HCT116 (cell line): Measurements from ENCODE around the gene LY6G6C. TPM values are rescaled to one million over a fixed set of nuclear protein-coding genes. Genes with fewer than 3 reads are reported as not detected.

ENCODE experiments used
- ATAC-seq: fragments of 200-7000 bp; cut with Tn5 transposase; 2 replicates; pipeline ENCODE4 v1.9.1; 2020; ENCODE audit warnings: mild to moderate bottlenecking, moderate library complexity
- BruUV-seq: library from RNA; stranded (reverse); fragments of 400-500 nt; replicated peaks from 2 replicates; lab custom pipeline; 2021; lab: Mats Ljungman, UMichigan
- CTCF ChIA-PET: fragments of 300-600 bp; sonication (Branson Sonifier 250); formaldehyde crosslinking; loops from one replicate; lab custom pipeline; 2021; ENCODE audit warnings: antibody characterized with exemption; lab: Charles Lee
- POLR2A ChIA-PET: fragments of 300-600, 350-600 bp; sonication (Branson Sonifier 250); formaldehyde crosslinking; loops from one replicate; lab custom pipeline; 2021; ENCODE audit warnings: antibody characterized with exemption; lab: Charles Lee
- RAD21 ChIA-PET, 2 experiments: fragments of 300-600 bp; sonication (Branson Sonifier 250); formaldehyde crosslinking; loops; one replicate each; lab custom pipeline; 2023; ENCODE audit warnings: low total read pairs in 2 of 2; ENCODE audit not compliant: uncharacterized antibody in 2 of 2, unreplicated experiment in 2 of 2, low non-redundant PET in 1 of 2; lab: Charles Lee
- DNase-seq: peaks from one replicate; pipeline ENCODE4 v3.0.0-alpha.2; 2010; ENCODE audit warnings: low read depth, low spot score
- H2AFZ ChIP-seq: fragments of 200-600 bp; shearing (Covaris generic), sonication (generic); 2 replicates; pipeline ENCODE4 v1.6.1; 2017; ENCODE audit warnings: low read depth, mixed run types, mixed read lengths, antibody characterized with exemption, low read length; ENCODE audit not compliant: poor library complexity, severe bottlenecking
- H3K27ac ChIP-seq: 2 replicates; pipeline ENCODE4 v1.5.1; 2012; ENCODE audit warnings: low read depth, low read length
- H3K27me3 ChIP-seq: fragments of 200-600 bp; sonication (generic); 2 replicates; pipeline ENCODE4 v1.6.1; 2016; ENCODE audit warnings: mixed run types, low read length, mixed read lengths; ENCODE audit not compliant: insufficient read depth
- H3K36me3 ChIP-seq, 2 experiments: fragments of 200-500 bp in 1 of 2; fragments of 200-600 bp in 1 of 2; sonication (Bioruptor generic) in 1 of 2; sonication (generic) in 1 of 2; 2 replicates each; pipeline versions ENCODE4 v1.5.1 to v1.6.1; 2014 to 2016; ENCODE audit warnings: low read length in 2 of 2, inconsistent platforms in 1 of 2, mixed read lengths in 1 of 2, mixed run types in 1 of 2; ENCODE audit not compliant: insufficient read depth in 2 of 2, control insufficient read depth in 1 of 2
- H3K4me1 ChIP-seq, 2 experiments: fragments of 200-600 bp in 1 of 2; sonication (generic) in 1 of 2; 2 replicates each; pipeline versions ENCODE4 v1.5.1 to v1.6.1; 2012 to 2017; ENCODE audit warnings: low read length in 2 of 2, inconsistent platforms in 1 of 2, mild to moderate bottlenecking in 1 of 2, mixed read lengths in 1 of 2, mixed run types in 1 of 2, moderate library complexity in 1 of 2; ENCODE audit not compliant: insufficient read depth in 2 of 2, control insufficient read depth in 1 of 2
- H3K4me2 ChIP-seq: fragments of 200-600 bp; sonication (generic); 2 replicates; pipeline ENCODE4 v1.6.1; 2017; ENCODE audit warnings: mixed run types, low read length, mixed read lengths
- H3K4me3 ChIP-seq, 2 experiments: fragments of 200-600 bp in 1 of 2; sonication (generic) in 1 of 2; replicated peaks in 1 of 2; 2 replicates each; pipeline ENCODE4 v1.5.1; 2011 to 2016; ENCODE audit warnings: low read length in 2 of 2, control low read depth in 1 of 2, low read depth in 1 of 2, mild to moderate bottlenecking in 1 of 2, mixed read lengths in 1 of 2, mixed run types in 1 of 2
- H3K79me2 ChIP-seq: fragments of 200-600 bp; sonication (generic); 2 replicates; pipeline ENCODE4 v1.6.1; 2017; ENCODE audit warnings: mild to moderate bottlenecking, mixed run types, low read length, moderate library complexity, mixed read lengths; ENCODE audit not compliant: insufficient read depth
- H3K9ac ChIP-seq: fragments of 200-600 bp; sonication (generic); 2 replicates; pipeline ENCODE4 v1.6.1; 2016; ENCODE audit warnings: low read length, mixed read lengths
- H3K9me2 ChIP-seq: fragments of 200-600 bp; sonication (generic), shearing (Covaris generic); 2 replicates; pipeline ENCODE4 v1.6.1; 2017; ENCODE audit warnings: mixed run types, mild to moderate bottlenecking, moderate library complexity; ENCODE audit not compliant: insufficient read depth
- H3K9me3 ChIP-seq, 2 experiments: fragments of 200-500 bp in 1 of 2; fragments of 200-600 bp in 1 of 2; sonication (Bioruptor generic) in 1 of 2; sonication (generic) in 1 of 2; 2 replicates each; pipeline ENCODE4 v1.6.1; 2014 to 2017; ENCODE audit warnings: low read length in 2 of 2, mixed read lengths in 2 of 2, inconsistent platforms in 1 of 2, low read depth in 1 of 2, mild to moderate bottlenecking in 1 of 2, mixed run types in 1 of 2, moderate library complexity in 1 of 2; ENCODE audit not compliant: control insufficient read depth in 1 of 2, insufficient read depth in 1 of 2
- H4K20me1 ChIP-seq: fragments of 200-600 bp; sonication (generic), shearing (Covaris generic); 2 replicates; pipeline ENCODE4 v1.6.1; 2017; ENCODE audit warnings: mixed run types, mild to moderate bottlenecking, moderate library complexity; ENCODE audit not compliant: insufficient read depth
- CBX3 ChIP-seq: IDR thresholded peaks from 2 replicates; pipeline ENCODE4 v1.6.1; 2012; ENCODE audit warnings: low read depth
- CEBPB ChIP-seq: IDR thresholded peaks from 2 replicates; pipeline ENCODE4 v1.6.1; 2012; ENCODE audit warnings: low read depth
- EZH2 ChIP-seq: fragments of 200-600 bp; sonication (generic); IDR thresholded peaks from 2 replicates; pipeline ENCODE4 v1.6.1; 2017; ENCODE audit warnings: antibody characterized with exemption, mixed run types
- SP1 ChIP-seq: IDR thresholded peaks from 2 replicates; pipeline ENCODE4 v1.6.1; 2012; ENCODE audit warnings: low read depth
- TCF7L2 ChIP-seq: IDR thresholded peaks from 2 replicates; pipeline ENCODE4 v1.7.0; 2011; ENCODE audit warnings: borderline replicate concordance, inconsistent platforms; ENCODE audit not compliant: insufficient read depth, insufficient read length; ENCODE audit errors: extremely low read depth
- ZBTB33 ChIP-seq: IDR thresholded peaks from 2 replicates; pipeline ENCODE4 v1.6.1; 2011; ENCODE audit warnings: mild to moderate bottlenecking, low read length, moderate library complexity; ENCODE audit not compliant: insufficient replicate concordance; ENCODE audit errors: extremely low read depth
- ZFX ChIP-seq: fragments of 450-650 bp; IDR thresholded peaks from 2 replicates; pipeline ENCODE4 v1.6.1; 2017
- ZNF274 ChIP-seq: fragments of 200-500 bp; sonication (Bioruptor generic); IDR thresholded peaks from 2 replicates; pipeline ENCODE4 v1.6.1; 2014; ENCODE audit warnings: mild to moderate bottlenecking, low read depth, low read length, inconsistent platforms
- intact Hi-C: fragments of 100-400 bp; cut with micrococcal nuclease; formaldehyde crosslinking; loops from 2 replicates; pipeline ENCODE4 v1.10.0; 2022
- total RNA-seq: library from RNA; stranded (reverse); gene quantifications from one replicate; pipeline ENCODE4 v1.2.1, GENCODE V29; 2021; ENCODE audit not compliant: unreplicated experiment
- TF ChIP-seq, protein P1 (sequence below), 3 experiments: fragments of 200-600 bp in 1 of 3; sonication (generic) in 1 of 3; IDR thresholded peaks in 2 of 3; conservative IDR thresholded peaks in 1 of 3; 2 replicates each; pipeline ENCODE4 v1.5.1; 2012 to 2017; ENCODE audit warnings: low read depth in 2 of 3, low read length in 2 of 3, antibody characterized with exemption in 1 of 3, borderline replicate concordance in 1 of 3, control low read depth in 1 of 3, mild to moderate bottlenecking in 1 of 3, mixed read lengths in 1 of 3, mixed run types in 1 of 3, moderate library complexity in 1 of 3; ENCODE audit not compliant: insufficient read depth in 1 of 3

The LY6G6C gene
- total RNA-seq, 1 experiment from 2014 or later, result 0.54 TPM

GRCh38 chr6:31722173-31722572 lies 627 bp upstream of the LY6G6C start:
- ATAC-seq (no peak), DNase-seq (no peak)
- no peak overlapping the region for H3K9ac ChIP-seq
- H2AFZ ChIP-seq, result no peak overlapping the region
- RAD21 ChIA-PET, result no interaction called here
- POLR2A ChIA-PET, result interaction anchor here (1.4 kb wide), 1 partner anchor 10 kb away, joined by 3 read pairs; no protein-coding TSS in a partner anchor
- no peaks in the 10 kb centered on the region for H4K20me1 ChIP-seq
- no peak overlapping the region for H3K4me2 ChIP-seq
- H3K27ac ChIP-seq, result no peak overlapping the region
- H3K79me2 ChIP-seq, result no peaks in the 10 kb centered on the region
- no peak overlapping the region for H3K4me3 ChIP-seq
- H3K27me3 ChIP-seq, result no peaks in the 10 kb centered on the region
- no peaks in the 10 kb centered on the region for H3K9me2 ChIP-seq
- peaks cover 27 to 42% of the 10 kb centered on the region in 2 experiments for H3K4me1 ChIP-seq
- no TSS peak for BruUV-seq
- CTCF ChIA-PET, result no interaction called here
- intact Hi-C loops, result no loop called here
- 0 out of 4 replicates have a peak, but pooled peaks cover 0 to 3% of the 10 kb centered on the region in 2 experiments for H3K36me3 ChIP-seq
- no peak for TF ChIP-seq ZNF274
- TF ChIP-seq CBX3, result no peak
- TF ChIP-seq, protein P1, sequence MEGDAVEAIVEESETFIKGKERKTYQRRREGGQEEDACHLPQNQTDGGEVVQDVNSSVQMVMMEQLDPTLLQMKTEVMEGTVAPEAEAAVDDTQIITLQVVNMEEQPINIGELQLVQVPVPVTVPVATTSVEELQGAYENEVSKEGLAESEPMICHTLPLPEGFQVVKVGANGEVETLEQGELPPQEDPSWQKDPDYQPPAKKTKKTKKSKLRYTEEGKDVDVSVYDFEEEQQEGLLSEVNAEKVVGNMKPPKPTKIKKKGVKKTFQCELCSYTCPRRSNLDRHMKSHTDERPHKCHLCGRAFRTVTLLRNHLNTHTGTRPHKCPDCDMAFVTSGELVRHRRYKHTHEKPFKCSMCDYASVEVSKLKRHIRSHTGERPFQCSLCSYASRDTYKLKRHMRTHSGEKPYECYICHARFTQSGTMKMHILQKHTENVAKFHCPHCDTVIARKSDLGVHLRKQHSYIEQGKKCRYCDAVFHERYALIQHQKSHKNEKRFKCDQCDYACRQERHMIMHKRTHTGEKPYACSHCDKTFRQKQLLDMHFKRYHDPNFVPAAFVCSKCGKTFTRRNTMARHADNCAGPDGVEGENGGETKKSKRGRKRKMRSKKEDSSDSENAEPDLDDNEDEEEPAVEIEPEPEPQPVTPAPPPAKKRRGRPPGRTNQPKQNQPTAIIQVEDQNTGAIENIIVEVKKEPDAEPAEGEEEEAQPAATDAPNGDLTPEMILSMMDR (IDR thresholded peaks at IDR 0.05 in 2 of 3, conservative IDR thresholded peaks at IDR 0.05 in 1 of 3; ENCODE audit: borderline replicate concordance in 1 of 3, insufficient read depth in 1 of 3, low read depth in 2 of 3, low read length in 2 of 3), result no peak
- no peaks in the 10 kb centered on the region for H3K9me3 ChIP-seq

GRCh38 chr6:31720196-31720770 lies 1.3 kb downstream of the LY6G6C start:
- DNase-seq (no peak), ATAC-seq (no peak)
- Histone ChIP-seq H3K9ac (no peak overlapping the region), H3K27me3 (no peaks in the 10 kb centered on the region), H4K20me1 (no peaks in the 10 kb centered on the region), H3K79me2 (no peaks in the 10 kb centered on the region), H3K36me3 (no peaks in the 10 kb centered on the region), H3K4me1 (peaks cover 28 to 43% of the 10 kb centered on the region in 2 experiments), H3K9me3 (no peaks in the 10 kb centered on the region), H3K9me2 (no peaks in the 10 kb centered on the region), H3K4me2 (peak overlapping the region; percentile 45; the same call in 1 of the 2 replicates), H3K4me3 (no peak overlapping the region), H3K27ac (no peak overlapping the region), H2AFZ (no peak overlapping the region)
- CTCF ChIA-PET, result no interaction called here
- intact Hi-C loops, result no loop called here
- POLR2A ChIA-PET, result no interaction called here
- RAD21 ChIA-PET, result interaction anchor here in 1 of 2 experiments (0.5 kb wide), 1 partner anchor 110 kb away, joined by 8 read pairs; no protein-coding TSS in a partner anchor
- no TSS peak for BruUV-seq
- TF ChIP-seq CEBPB, result no peak
- TF ChIP-seq ZFX, result no peak
- no peak for TF ChIP-seq ZBTB33
- TF ChIP-seq SP1, result no peak
- no peak for TF ChIP-seq EZH2
- TF ChIP-seq TCF7L2, result no peak
- TF ChIP-seq, protein P1 (IDR thresholded peaks at IDR 0.05 in 2 of 3, conservative IDR thresholded peaks at IDR 0.05 in 1 of 3; ENCODE audit: borderline replicate concordance in 1 of 3, insufficient read depth in 1 of 3, low read depth in 2 of 3, low read length in 2 of 3), result no peak
